HepG2 (cell line): ENCODE data around the gene LAMB4. TPM values are rescaled to one million over a fixed set of nuclear protein-coding genes. Genes with fewer than 3 reads are reported as not detected.

Experiments used
- ATAC-seq: fragments of 200-7000 bp; cut with Tn5 transposase; 3 replicates; pipeline ENCODE4 v1.9.1; 2020; ENCODE audit warnings: mild to moderate bottlenecking, moderate library complexity
- BruUV-seq: library from RNA; stranded (reverse); fragments of 400-500 nt; replicated peaks from 2 replicates; lab custom pipeline; 2021; lab: Mats Ljungman, UMichigan
- CTCF ChIA-PET: fragments of 300-600 bp; formaldehyde crosslinking; extraction: SDS; loops from one replicate; lab custom pipeline; 2021; ENCODE audit warnings: low total read pairs, inconsistent platforms, low intra/inter-chr PET ratio; lab: Yijun Ruan, JAX
- POLR2A ChIA-PET: fragments of 350-600 bp; sonication (Branson Sonifier 250); formaldehyde crosslinking; loops from one replicate; lab custom pipeline; 2020; ENCODE audit warnings: antibody characterized with exemption, inconsistent platforms; lab: Yijun Ruan, JAX
- DNase-seq: peaks from one replicate; pipeline ENCODE4 v3.0.0-alpha.2; 2015; ENCODE audit warnings: low spot score
- FAIRE-seq: peaks from 3 replicates; lab custom pipeline; 2011; peaks lifted over from hg19 to GRCh38; lab: Jason Lieb, UNC
- H2AFZ ChIP-seq: one replicate; pipeline ENCODE4 v1.6.1; 2011; ENCODE audit warnings: low read length, inconsistent platforms
- H3K27ac ChIP-seq: fragments of 300-600 bp; 3 replicates; pipeline ENCODE4 v1.8.0; 2011; ENCODE audit warnings: mixed run types, mild to moderate bottlenecking, mixed read lengths, low read length, inconsistent platforms; ENCODE audit not compliant: insufficient read depth; ENCODE audit errors: extremely low read length
- H3K27me3 ChIP-seq, 2 experiments: fragments of 200-600 bp in 1 of 2; 2 replicates in 1 of 2; 3 replicates in 1 of 2; pipeline versions ENCODE4 v1.6.0 to v1.8.0; 2011; ENCODE audit warnings: low read length in 2 of 2, mild to moderate bottlenecking in 2 of 2, moderate library complexity in 2 of 2, inconsistent platforms in 1 of 2; ENCODE audit not compliant: insufficient read depth in 2 of 2, control insufficient read depth in 1 of 2
- H3K36me3 ChIP-seq, 2 experiments: fragments of 200-600 bp in 1 of 2; replicated peaks in 1 of 2; 2 replicates in 1 of 2; 3 replicates in 1 of 2; pipeline versions ENCODE4 v1.5.1 to v1.8.0; 2011; ENCODE audit warnings: low read length in 2 of 2, inconsistent platforms in 1 of 2; ENCODE audit not compliant: insufficient read depth in 2 of 2, control insufficient read depth in 1 of 2
- H3K4me1 ChIP-seq: 2 replicates; pipeline ENCODE4 v1.5.1; 2012; ENCODE audit warnings: low read length, inconsistent platforms; ENCODE audit not compliant: insufficient read depth
- H3K4me2 ChIP-seq: 2 replicates; pipeline ENCODE4 v1.6.0; 2011; ENCODE audit warnings: low read depth, low read length, inconsistent platforms
- H3K4me3 ChIP-seq, 3 experiments: fragments of 200-600 bp in 1 of 3; sonication (generic), shearing (Covaris generic) in 1 of 3; replicated peaks in 1 of 3; 2 replicates each; pipeline ENCODE4 v1.5.1; 2011 to 2016; ENCODE audit warnings: low read length in 3 of 3, inconsistent platforms in 2 of 3, low read depth in 2 of 3, mild to moderate bottlenecking in 2 of 3, control low read depth in 1 of 3, mixed read lengths in 1 of 3; ENCODE audit not compliant: insufficient read depth in 1 of 3
- H3K79me2 ChIP-seq: one replicate; pipeline ENCODE4 v1.6.1; 2011; ENCODE audit warnings: low read length, inconsistent platforms; ENCODE audit not compliant: insufficient read depth
- H3K9ac ChIP-seq: 2 replicates; pipeline ENCODE4 v1.6.0; 2011; ENCODE audit warnings: mild to moderate bottlenecking, low read depth, low read length, inconsistent platforms; ENCODE audit not compliant: insufficient read depth
- H3K9me3 ChIP-seq: 2 replicates; pipeline ENCODE4 v1.5.1; 2012; ENCODE audit warnings: mild to moderate bottlenecking, low read length
- H4K20me1 ChIP-seq: 2 replicates; pipeline ENCODE4 v1.6.0; 2011; ENCODE audit warnings: inconsistent platforms, mild to moderate bottlenecking, low read length, moderate library complexity; ENCODE audit not compliant: insufficient read depth
- ARID2 ChIP-seq: sonication (generic); formaldehyde crosslinking; IDR thresholded peaks from 2 replicates; pipeline ENCODE4 v1.8.1; 2022; ENCODE audit warnings: mild to moderate bottlenecking, missing genetic modification reagents, borderline replicate concordance
- DNMT3B ChIP-seq: conservative IDR thresholded peaks from 2 replicates; pipeline ENCODE4 v1.6.1; 2016; ENCODE audit warnings: missing biosample characterization, control low read depth
- HMGXB4 ChIP-seq, 2 experiments: sonication (generic) in 1 of 2; formaldehyde crosslinking in 1 of 2; IDR thresholded peaks; 2 replicates each; pipeline versions ENCODE4 v1.4.0 to v1.6.1; 2018 to 2020; ENCODE audit warnings: missing genetic modification reagents in 2 of 2, borderline replicate concordance in 1 of 2, low read depth in 1 of 2, mild to moderate bottlenecking in 1 of 2, missing biosample characterization in 1 of 2
- IKZF1 ChIP-seq: fragments of 450-650 bp; IDR thresholded peaks from 2 replicates; pipeline ENCODE4 v1.7.1; 2016
- KAT7 ChIP-seq: IDR thresholded peaks from 2 replicates; pipeline ENCODE4 v1.6.1; 2018; ENCODE audit warnings: borderline replicate concordance, missing compliant biosample characterization
- KAT8 ChIP-seq: IDR thresholded peaks from 2 replicates; pipeline ENCODE4 v1.6.1; 2016; ENCODE audit warnings: missing genetic modification reagents, missing compliant biosample characterization
- MAFG ChIP-seq: sonication (generic); formaldehyde crosslinking; IDR thresholded peaks from 2 replicates; pipeline ENCODE4 v1.5.1; 2020; ENCODE audit warnings: mild to moderate bottlenecking, missing genetic modification reagents
- NBN ChIP-seq: fragments of 450-650 bp; conservative IDR thresholded peaks from 2 replicates; pipeline ENCODE4 v1.6.1; 2017
- PAX8 ChIP-seq: sonication (generic); formaldehyde crosslinking; IDR thresholded peaks from 2 replicates; pipeline ENCODE4 v1.8.0; 2022; ENCODE audit warnings: mild to moderate bottlenecking, missing genetic modification reagents, borderline replicate concordance
- RARG ChIP-seq: sonication (generic); formaldehyde crosslinking; IDR thresholded peaks from 2 replicates; pipeline ENCODE4 v1.4.0; 2020; ENCODE audit warnings: low read depth, mild to moderate bottlenecking, missing genetic modification reagents
- TAF1 ChIP-seq: sonication (generic); formaldehyde crosslinking; IDR thresholded peaks from 2 replicates; pipeline ENCODE4 v1.4.0; 2020; ENCODE audit warnings: missing genetic modification reagents
- TRIM24 ChIP-seq: sonication (generic); formaldehyde crosslinking; IDR thresholded peaks from 2 replicates; pipeline ENCODE4 v1.8.0; 2022; ENCODE audit warnings: mild to moderate bottlenecking, missing genetic modification reagents
- ZBTB43 ChIP-seq: sonication (generic); formaldehyde crosslinking; conservative IDR thresholded peaks from 2 replicates; pipeline ENCODE4 v1.4.0; 2020; ENCODE audit warnings: missing genetic modification reagents
- ZFY ChIP-seq: sonication (generic); formaldehyde crosslinking; IDR thresholded peaks from 2 replicates; pipeline ENCODE4 v1.4.0; 2020; ENCODE audit warnings: missing genetic modification reagents
- ZNF143 ChIP-seq: sonication (generic); formaldehyde crosslinking; IDR thresholded peaks from 2 replicates; pipeline ENCODE4 v1.4.0; 2020; ENCODE audit warnings: missing genetic modification reagents
- ZNF777 ChIP-seq: sonication (generic); formaldehyde crosslinking; IDR thresholded peaks from 2 replicates; pipeline ENCODE4 v1.4.0; 2020; ENCODE audit warnings: missing genetic modification reagents
- ZNF782 ChIP-seq: sonication (generic); formaldehyde crosslinking; IDR thresholded peaks from 2 replicates; pipeline ENCODE4 v1.4.0; 2020; ENCODE audit warnings: missing genetic modification reagents, mild to moderate bottlenecking, borderline replicate concordance
- WGBS: methylation state at CpG from one replicate; pipeline ENCODE4 v1.1.6; 2017; ENCODE audit warnings: low lambda C conversion rate; 5-methylcytosine and 5-hydroxymethylcytosine counted together
- in situ Hi-C: cut with HindIII; loops from 2 replicates; pipeline ENCODE4 v1.10.0; 2017; ENCODE audit warnings: low pct_unique_long_range_greater_than_20kb; ENCODE audit not compliant: extremely low pct_ligation_motif_present
- intact Hi-C: fragments of 100-400 bp; cut with micrococcal nuclease; formaldehyde crosslinking; loops from one replicate; pipeline ENCODE4 v1.10.0; 2022; ENCODE audit not compliant: unreplicated experiment
- polyA plus RNA-seq, 8 experiments: library from polyadenylated mRNA; depleted of rRNA in 3 of 8; stranded (reverse) in 7 of 8; unstranded in 1 of 8; fragments of >200 nt; fragmentation: Illumina TruSeq in 4 of 8; extraction: Trizol in 4 of 8; gene quantifications; 2 replicates each; pipeline versions ENCODE4 v1.2.1 to v1.2.3, GENCODE V29; 2011 to 2016; ENCODE audit warnings: low read depth in 4 of 8, missing spikeins in 1 of 8, mixed read lengths in 1 of 8; ENCODE audit not compliant: insufficient read depth in 1 of 8
- total RNA-seq, 5 experiments: library from RNA; depleted of rRNA; stranded (reverse); fragments of >200 nt; fragmentation: Illumina TruSeq; extraction: Trizol; gene quantifications; 2 replicates each; pipeline ENCODE4 v1.2.3, GENCODE V29; 2016; ENCODE audit warnings: low read depth in 1 of 5

The LAMB4 gene
- total and polyA plus RNA-seq, 2 of the 13 experiments (the other 11 are each of a cell fraction or from before 2014, with no cell fraction given), result 0.05 TPM; not detected in 1

GRCh38 chr7:108091461-108091831 lies 38.7 kb downstream of the LAMB4 start (continued):
- TF ChIP-seq RARG, result no peak
- no peak for TF ChIP-seq ZFY (CRISPR knock-in tag)
- TF ChIP-seq ZBTB43, result no peak

GRCh38 chr7:108090791-108091460 lies 39.2 kb downstream of the LAMB4 start:
- FAIRE-seq (no peak), DNase-seq (no peak), ATAC-seq (no peak)
- no peaks in the 10 kb centered on the region for H4K20me1 ChIP-seq
- in situ Hi-C loops (no loop called here), intact Hi-C loops (no loop called here)
- no peak overlapping the region for H3K4me3 ChIP-seq
- H3K9me3 ChIP-seq, result no peaks in the 10 kb centered on the region
- H3K27me3 ChIP-seq, result no peaks in the 10 kb centered on the region
- 53% methylated on average over 7 of the region's 7 CpGs for WGBS
- no peak overlapping the region for H3K9ac ChIP-seq
- no peak overlapping the region for H2AFZ ChIP-seq
- no peak overlapping the region for H3K4me2 ChIP-seq
- peaks cover 49% of the 10 kb centered on the region for H3K4me1 ChIP-seq
- H3K36me3 ChIP-seq, result no peaks in the 10 kb centered on the region
- POLR2A ChIA-PET, result no interaction called here
- no TSS peak for BruUV-seq
- CTCF ChIA-PET, result no interaction called here
- H3K27ac ChIP-seq, result no peak overlapping the region
- no peaks in the 10 kb centered on the region for H3K79me2 ChIP-seq
- TF ChIP-seq DNMT3B (CRISPR knock-in tag) (no peak), TRIM24 (CRISPR knock-in tag) (no peak), PAX8 (CRISPR knock-in tag) (no peak), ZNF143 (no peak), TAF1 (CRISPR knock-in tag) (no peak), IKZF1 (no peak), KAT7 (no peak), ZNF777 (CRISPR knock-in tag) (no peak), KAT8 (CRISPR knock-in tag) (no peak), HMGXB4 (CRISPR knock-in tag; IDR thresholded peaks at IDR 0.05; ENCODE audit: borderline replicate concordance in 1 of 2, low read depth in 1 of 2) (no peak), MAFG (CRISPR knock-in tag) (no peak), ARID2 (CRISPR knock-in tag) (no peak), NBN (no peak), ZNF782 (CRISPR knock-in tag) (no peak)
